Stimulated activated CD8-positive, alpha-beta memory T cell treated with anti-CD3 and anti-CD28 coated beads, Interleukin-15, amount 100 ng/mL, for 48 hours (primary cell): ENCODE data around the gene TSPAN9.

Source experiments
- DNase-seq, 2 donors: peaks; one replicate each; pipeline ENCODE4 v3.0.0-alpha.2; 2020; ENCODE audit warnings: low read depth in 2 of 2

The TSPAN9 gene

DNA sequence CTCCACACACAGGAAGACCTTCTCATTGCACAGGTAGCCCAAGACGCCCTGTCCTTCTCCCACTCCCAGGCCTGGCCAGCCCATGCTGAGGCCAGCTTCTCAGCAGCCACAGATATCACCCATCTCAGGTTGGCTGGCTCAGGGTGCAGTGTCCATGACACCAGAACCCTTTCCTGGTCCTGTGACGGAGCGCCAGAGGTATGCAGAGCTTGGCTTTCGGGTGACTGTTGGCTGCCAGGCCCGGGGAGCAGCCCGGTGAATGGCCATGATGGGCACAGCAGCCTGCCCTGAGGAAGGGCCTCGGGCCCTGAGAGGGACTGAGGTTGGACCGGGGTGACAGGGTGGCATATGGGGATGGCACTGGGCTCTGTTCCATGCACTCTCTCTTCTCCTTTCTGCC is 173.4 kb downstream of the TSPAN9 start:
- DNase-seq: no peak

DNA sequence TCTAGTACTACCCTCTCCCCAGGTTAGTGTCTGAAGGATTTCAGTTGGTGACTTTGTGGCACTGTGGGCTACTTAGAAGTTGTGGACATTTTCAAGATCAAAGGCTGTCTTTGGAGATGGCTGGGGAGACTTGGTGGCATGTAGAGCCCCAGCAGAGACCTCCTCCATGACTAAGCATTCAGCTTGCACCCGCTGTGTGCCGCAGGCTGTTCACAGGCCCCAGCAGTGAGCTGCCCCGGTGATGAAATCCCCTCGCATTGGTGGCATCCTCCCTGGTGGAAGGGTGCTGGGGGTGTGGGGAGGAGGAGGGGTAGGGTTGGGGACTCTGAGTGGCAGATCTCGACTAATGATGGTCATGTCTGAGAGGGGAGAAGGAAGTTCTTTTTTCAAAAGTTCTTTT is 173.9 kb downstream of the TSPAN9 start:
- no peak for DNase-seq

DNA sequence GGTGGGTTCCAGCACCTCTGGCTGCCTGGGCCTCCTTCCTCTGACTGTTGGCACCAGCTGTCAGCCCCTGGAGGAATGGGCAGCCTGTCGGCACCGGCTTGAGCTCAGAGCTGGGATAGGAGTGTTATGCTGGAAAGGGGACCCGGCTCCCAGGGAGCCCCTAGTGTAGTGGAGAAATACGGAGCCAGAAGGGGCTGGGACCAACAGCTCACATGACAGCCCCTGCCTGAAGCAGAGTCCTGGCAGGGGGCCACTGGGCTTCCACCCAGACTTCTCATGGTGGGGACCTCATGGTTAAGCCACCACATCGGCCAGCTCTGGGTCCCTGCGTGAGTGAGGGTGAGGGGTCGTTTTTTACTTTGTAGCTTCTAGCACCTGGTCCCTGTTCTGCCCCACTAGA is 174.5 kb downstream of the TSPAN9 start:
- DNase-seq: no peak

DNA sequence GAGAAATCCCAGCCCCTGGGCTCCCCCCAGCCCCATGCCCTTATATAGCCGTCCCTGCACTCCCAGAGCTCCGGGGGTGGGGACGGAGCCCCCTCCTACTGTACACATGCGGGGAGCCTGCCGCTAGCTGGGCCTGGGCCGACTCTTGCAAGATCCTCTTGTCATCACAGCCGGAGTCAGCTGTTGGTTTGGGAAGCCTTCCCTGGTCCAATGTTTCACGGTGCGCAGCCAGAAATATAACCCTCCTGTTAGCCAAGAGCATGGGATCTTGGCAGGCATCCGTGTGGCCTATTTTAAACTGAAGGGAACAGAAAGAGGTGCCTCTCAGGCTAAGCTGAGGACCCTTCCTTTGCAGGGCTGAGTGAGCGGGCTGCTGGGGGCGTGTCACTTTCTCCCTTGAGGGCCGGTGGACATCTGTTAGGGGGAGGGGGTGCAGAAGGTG is 175.3 kb downstream of the TSPAN9 start:
- DNase-seq: no peak

DNA sequence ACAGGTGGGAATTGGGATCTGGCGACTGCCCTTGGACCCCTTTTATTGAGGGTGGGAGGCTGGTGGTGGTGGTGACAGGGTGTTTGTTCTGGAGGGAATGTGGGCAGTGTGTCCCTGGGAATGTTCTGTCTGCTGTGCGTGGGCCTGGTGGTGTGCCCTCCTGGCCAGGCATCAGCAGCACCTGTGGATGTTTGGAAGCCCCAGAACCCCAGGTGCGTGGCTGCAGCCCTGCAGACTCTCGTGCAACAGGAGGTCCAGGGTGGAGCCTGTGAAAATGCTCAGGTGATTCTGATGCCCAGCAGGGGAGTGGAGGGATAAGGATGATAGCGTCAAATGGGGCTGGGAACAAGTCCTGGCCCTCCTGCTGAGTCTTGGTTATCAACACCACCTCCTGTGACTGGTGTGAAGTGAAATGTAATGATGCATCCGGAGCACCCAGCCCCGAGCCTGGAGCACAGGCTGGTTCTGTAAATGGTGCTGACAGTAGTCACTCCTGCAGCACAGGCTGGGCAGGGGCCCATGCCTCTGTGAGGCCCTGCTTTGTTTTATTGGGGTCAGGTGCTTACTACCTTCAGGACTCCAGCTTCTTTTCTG is 176.6 kb downstream of the TSPAN9 start:
- DNase-seq: no peak

DNA sequence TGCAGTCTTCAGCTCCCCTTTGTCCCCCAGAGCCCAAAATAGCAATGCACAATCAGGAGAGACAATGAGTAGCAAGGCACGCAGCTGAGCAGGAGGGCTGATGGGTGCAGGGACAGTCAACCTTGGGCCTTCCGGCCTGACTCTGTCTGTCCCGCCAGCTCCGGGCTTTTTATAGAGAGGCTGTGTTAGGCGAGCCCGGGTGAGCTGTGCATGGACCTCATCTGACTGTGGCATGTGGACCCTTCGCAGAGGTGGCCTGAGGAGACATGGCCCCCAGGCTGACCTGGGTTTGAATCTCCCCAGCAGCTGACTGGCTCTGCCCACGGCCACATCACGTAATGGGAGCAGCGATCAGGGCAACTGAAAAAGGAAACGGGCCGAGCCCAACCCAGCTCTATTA is 177.9 kb downstream of the TSPAN9 start:
- DNase-seq: no peak

DNA sequence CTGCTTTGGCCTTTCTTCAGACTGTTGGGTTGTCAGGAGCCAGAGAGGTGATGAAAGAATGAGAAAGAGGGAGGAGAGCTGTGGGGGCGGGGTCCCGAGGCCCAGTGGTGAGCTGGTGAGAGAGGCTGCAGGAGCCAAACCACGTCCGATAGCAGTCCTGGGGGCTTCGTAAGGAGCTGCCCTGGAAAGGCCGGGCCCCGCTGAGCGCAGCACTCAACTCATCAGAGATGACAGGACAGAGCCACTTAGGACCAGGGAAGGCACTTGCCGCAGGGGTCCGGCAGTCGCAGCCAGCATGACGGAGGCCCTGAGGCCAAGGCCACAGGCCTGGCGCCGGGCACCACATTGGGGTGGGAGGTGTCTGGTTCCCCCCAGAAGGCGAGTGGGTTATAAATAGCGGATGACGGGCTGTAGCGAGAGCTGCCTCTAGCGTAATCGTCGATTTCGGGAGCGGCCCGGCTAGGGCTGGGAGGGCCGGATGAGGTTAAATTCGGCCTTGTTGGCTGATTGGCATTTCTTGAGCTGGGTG is 179.0 kb downstream of the TSPAN9 start:
- DNase-seq: no peak

DNA sequence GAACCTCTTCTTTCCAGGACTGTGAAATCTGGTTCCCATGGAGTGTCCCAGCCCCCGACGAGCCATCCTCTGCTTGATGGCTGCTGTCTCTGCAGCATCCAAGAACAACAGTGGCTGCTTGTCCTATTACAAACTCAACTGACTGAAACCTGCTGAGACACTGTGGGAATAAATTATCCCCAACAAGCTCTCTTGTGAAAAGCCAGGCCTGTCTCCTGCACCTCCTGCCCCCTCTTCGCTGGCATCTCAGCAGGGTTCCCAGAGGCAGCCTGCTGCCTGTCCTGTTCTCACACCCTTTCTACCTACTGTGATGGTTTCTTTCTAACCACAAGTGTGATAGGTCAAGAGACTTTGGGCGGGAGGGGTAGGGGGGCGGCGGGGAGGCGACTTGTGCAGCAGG is 180.2 kb downstream of the TSPAN9 start:
- DNase-seq: no peak

DNA sequence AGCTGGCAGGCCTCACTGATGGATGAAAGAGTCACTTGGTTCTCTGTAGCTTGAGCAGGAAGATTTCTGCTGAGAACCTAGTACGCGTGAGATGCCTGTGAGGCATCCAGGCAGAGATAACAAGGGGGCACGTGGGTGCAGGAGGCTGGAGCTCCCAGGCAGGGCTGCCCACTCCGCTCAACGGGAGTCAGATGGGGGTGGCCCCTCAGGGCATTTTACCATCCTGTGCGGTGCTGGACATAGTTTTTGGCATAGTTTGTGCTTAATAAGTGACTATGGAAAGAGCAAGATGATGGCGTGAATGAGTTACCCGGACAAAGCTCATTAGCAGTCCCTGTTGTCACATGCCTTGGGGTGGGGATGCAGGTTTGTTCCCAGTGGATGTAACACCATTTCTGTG is 182.8 kb downstream of the TSPAN9 start:
- no peak for DNase-seq

DNA sequence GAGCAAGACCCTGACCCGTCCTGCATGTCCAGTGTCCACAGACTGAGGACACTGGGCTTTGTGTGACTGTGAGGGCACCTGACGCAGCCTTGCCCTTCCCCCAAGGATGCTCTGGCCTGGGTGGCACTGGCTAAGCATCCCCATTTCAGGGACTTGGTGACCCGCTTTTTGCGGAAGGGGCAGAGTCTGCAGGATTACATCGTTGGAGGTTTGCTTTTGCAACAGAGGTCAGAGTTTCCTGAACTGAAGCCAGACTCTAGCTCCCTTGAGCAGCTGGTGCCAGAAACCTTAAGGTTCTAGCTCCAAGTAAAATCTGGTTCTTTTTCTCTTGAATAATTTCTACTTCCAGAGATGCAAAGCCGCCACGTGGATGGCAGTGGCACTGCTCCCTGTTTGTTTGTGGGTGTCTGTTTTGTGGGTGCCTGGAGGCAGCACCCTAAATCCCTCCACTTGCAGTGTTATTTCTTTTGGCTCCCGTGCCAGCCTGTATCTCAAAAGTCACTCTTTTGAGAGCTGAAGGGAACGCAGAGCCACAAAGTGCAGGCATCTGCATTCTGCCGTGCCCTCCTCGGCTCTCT is 184.7 kb downstream of the TSPAN9 start:
- DNase-seq: no peak

DNA sequence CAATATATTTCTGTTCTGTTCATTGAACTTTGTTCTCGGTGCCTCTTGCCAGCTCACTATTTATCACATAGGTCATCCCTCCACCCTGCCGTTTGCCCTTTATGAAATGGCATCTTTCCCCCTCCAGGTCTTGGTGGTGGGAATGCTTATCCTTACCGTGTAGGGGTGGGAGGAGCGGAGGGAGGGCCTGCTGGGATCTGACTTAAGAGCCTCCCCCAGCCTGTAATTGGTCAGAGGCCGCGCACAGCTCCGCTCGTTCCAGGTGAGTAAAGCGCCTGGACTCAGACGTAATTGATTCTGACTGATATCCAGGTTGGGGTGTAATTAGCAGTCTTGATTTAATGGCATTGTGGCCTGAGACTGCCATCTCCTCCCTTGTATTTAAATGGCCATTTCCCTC is 185.3 kb downstream of the TSPAN9 start:
- no peak for DNase-seq

DNA sequence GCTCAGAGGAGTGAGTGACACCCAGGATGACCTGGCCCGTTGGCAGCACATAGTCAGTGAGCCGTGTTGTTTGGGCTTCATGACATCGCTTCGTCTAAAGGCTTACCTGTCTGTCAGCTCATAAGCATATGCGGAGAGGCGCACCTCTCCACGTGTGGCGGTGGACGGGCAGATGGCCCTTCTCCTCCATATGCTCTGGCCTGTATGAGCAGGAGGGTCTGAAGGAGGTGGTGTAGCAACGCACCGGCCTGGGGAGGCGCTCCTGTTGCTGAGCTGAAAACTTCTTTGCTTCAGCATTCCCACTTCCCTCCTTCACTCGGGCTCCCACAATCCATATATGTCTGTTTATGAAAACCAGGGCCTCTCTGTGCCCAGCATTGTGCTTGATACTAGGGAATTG is 186.1 kb downstream of the TSPAN9 start:
- DNase-seq: no peak

DNA sequence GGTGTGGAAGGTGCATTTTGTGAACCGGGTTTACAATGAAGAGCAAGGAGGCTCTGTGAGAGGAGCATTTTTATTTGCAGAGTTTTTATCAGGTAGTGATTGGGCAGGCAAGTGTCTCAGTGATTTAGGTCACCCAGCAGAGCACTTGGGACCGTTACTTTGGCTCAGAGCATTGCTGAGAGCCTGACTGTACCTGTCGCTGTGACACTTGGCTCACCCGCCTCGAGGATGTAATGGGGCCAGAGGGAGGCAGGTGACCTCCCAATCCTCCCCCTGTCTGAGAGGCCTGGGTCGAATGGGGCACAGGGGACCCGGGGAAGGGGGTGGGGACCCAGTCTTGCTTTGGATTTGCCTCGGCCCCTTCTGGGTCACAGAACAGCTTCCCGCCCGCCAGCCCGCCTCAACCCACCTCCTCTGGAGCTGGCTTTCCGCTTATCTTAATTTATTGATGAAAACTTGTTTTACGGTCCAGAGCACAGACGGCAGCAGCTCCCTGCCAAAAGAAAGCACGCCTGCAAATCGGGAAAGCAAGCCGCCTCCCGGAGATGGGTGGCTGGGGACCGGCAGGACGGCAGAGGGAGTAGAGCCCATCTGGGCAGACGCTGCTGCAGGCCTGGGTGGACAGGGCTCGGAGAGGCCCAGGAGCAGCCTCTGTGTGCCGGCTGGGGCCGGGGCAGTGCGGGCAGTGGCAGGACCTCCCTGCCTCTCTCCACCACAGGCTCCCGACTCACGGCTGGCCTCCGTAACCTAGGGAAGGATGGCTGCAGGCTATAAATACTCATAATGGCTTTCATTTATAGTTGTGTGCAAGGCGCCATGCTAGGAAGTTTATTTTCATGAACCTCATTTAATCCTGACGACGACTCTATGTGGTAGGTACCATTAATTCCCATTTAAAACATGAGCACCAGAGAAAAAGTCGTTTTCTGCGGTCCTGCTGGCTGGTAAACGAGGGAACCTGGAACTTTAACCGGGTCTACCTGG is 187.1 kb downstream of the TSPAN9 start:
- DNase-seq: no peak

DNA sequence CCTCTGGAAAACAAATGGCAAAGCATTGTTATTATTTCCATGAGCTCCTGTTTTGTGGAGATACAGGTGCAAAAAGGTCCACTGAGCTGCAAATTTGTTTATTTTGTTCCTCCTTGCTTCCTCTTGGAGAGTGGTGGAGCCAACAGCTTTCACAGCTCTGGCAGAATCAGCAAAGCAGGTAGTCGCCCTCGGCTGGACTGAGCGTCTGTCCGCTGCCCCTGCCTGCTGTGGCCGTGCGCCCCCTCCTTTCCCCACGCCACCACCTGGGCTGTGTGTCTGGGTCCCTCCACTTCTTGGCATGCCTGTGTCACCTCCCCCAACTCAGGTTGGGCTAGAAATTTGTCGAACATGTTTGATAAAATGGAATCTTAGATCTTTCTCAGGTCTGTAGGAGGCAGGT is 188.2 kb downstream of the TSPAN9 start:
- no peak for DNase-seq

DNA sequence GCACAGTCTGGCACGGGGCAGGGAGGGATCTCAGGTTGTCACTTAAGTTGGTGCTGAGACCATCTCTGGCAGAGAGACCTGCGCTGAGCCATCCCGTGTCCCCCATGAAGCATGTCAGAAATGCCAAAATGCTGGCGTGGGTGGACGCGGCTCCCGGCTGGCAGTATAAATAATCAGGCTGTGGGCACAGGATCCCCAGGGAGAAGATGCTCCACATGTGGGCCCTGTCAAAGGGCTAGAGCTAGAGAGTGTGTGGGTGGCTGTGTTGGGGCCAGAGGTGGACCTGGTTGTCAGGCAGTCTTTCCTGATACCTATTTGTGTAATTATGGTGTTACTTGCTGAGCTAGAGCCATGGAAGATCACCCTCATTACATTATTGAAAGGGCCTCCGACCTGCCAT is 189.5 kb downstream of the TSPAN9 start:
- DNase-seq: no peak

DNA sequence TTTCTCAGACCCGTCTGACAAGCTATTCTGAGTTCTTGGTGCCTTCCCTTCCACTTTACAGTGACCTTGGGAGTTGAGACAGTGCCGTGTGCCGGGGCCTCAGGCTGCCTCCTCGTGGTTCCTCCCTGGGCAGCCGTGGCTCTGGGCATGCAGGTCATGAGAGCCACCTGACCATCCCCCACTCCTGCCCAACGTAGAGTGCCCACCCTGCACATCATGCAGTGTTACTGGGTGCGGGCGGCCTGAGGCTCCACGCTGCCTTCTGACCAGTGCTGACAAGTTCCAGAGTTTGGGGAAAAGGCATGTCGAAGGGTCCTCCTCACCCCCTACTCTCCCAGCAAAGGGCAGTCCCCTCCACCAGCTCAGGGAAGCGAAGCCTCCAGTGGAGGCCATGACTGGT is 190.5 kb downstream of the TSPAN9 start:
- DNase-seq: no peak

DNA sequence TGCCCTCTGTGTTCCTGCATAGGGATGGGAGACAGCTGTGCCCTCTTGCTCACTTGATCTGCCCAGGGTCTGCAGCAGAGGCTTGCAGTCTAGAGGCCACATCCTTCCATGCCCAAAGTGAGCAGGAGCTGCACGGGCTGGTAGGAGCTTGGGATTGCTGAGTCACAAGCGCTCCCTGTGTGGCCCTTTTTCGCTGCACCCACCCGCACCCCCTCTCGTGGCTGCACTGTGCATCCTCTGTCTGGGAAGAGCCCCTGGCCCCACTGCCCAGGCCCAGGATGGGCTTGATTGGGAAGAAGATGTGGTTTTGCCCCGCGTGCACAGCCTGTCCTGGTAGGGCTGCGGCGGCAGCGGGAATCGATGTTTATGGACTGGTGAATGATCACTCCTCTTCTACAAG is 192.4 kb downstream of the TSPAN9 start:
- no peak for DNase-seq

DNA sequence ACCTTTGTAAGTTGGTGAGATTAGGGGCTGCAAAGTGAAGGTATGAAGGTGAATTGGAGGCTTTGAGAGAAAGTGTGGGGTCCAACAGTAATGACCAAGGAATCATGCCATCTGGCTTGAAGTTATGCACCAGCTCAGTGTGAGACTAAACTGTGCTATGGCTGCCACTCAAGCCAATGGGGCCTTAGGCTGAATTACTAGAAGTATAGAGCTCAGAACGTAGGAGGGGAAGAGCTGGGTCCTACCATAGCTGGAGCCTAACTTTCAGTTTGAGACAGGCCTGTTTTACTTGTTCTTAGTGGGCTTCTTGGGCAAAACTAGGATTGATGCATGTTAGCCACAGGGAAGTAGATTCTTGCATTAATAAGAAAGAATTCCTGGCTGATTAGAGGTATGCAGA is 194.0 kb downstream of the TSPAN9 start:
- DNase-seq: no peak

DNA sequence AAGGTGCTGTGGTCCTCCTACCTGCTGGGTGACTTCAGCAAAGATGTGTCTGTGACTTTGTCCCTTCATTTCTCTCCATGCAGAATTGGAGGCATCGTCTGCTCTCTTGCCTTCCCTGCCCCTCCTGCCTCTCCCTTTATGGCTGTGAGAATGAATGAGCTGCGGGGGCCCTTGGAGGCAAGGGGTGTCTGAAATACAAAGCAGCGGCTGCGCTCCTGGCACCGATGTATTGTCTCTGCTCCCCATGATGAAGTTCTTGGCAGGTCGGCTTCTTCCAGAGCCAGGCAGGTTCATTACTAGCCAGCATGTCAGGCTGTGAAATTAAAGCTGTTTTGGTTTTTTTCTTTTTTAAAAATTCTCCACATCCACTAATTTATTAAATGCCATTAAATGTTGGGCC is 194.5 kb downstream of the TSPAN9 start:
- DNase-seq: no peak

DNA sequence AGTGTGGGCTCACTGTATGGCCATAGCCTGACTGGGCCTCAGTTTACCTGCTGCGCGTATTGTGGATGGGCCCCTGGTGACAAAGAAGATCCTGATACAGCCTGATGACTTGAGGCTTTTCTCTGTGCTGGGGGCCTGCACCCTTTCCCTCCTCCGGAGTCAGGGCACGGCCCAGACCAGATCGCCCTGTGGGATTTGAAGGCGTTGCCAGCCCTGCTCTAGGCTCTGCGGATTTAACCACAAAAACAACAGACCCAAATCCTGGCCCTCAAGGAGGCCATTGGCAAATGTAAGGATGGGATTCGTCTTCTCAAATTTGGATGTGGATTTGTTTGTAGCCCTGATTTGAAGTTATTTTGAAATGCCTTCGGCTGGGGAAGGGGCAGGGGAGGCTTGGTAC is 195.8 kb downstream of the TSPAN9 start:
- DNase-seq: no peak

DNA sequence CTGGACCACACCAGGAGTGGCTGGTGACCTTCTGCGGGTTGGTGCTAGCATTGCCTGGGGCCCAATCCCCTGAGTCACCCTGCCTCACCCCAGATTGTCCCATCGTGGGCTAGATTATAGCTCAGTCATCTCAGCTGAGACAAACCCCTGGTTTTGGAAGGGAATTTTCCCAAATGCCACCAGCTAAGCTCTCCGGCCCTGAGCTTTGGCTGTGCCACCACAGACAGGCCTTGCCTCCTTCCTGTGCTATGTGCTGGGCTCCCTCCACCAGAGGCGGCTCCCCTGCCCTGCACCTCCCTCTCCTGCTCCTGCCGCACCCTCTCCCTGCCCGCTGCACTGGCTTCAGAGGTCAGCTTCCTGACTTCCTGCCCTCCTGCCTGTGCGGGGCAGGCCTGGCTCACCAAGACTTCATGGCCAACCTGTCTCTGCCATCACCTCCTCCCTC is 196.3 kb downstream of the TSPAN9 start:
- no peak for DNase-seq

DNA sequence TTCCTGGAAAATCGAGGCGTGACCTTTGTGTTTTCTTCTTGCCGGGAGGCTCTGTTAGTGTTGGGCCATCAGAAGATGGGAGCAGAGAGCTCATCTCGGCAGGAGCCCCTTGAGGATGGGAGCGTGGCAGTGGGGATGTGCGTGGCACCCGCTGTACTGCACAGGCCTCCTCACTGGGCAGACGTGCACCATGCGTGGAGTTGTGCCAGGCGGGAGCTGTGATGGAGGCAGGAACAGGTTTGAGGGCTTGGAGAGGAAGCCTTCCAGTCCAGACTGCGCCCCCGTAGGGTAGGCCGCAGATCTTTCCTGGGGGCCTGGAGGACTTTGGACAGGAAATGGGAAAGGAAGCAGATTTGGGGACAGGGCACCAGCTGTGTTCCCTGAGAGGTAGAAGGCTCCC is 197.5 kb downstream of the TSPAN9 start:
- no peak for DNase-seq
